HEK293 (cell line): ENCODE results near the gene FPGS.

Experiments used
- CTCF ChIA-PET: fragments of 350-600 bp; formaldehyde crosslinking; extraction: SDS; loops from one replicate; lab custom pipeline; 2021; ENCODE audit warnings: antibody characterized with exemption; lab: Yijun Ruan, JAX
- POLR2A ChIA-PET: fragments of 300-600 bp; formaldehyde crosslinking; extraction: SDS; loops from one replicate; lab custom pipeline; 2020; ENCODE audit warnings: antibody characterized with exemption, inconsistent platforms; lab: Yijun Ruan, JAX
- H3K27ac ChIP-seq: fragments of 200-500 bp; sonication (Bioruptor generic); 2 replicates; pipeline ENCODE4 v1.5.1; 2014; ENCODE audit warnings: low read depth, low read length, control low read depth, inconsistent platforms; ENCODE audit errors: extremely low read depth
- H3K36me3 ChIP-seq, 2 experiments: fragments of 200-500 bp in 1 of 2; sonication (Bioruptor generic) in 1 of 2; 1 replicate in 1 of 2; 2 replicates in 1 of 2; pipeline ENCODE4 v1.5.1; 2014 to 2017; ENCODE audit warnings: inconsistent platforms in 2 of 2, low read length in 2 of 2; ENCODE audit not compliant: control insufficient read depth in 2 of 2, insufficient read depth in 1 of 2
- H3K4me1 ChIP-seq: fragments of 200-500 bp; sonication (Bioruptor generic); 2 replicates; pipeline ENCODE4 v1.5.1; 2014; ENCODE audit warnings: mild to moderate bottlenecking, low read length, inconsistent platforms; ENCODE audit not compliant: control insufficient read depth, insufficient read depth
- H3K4me3 ChIP-seq: 2 replicates; pipeline ENCODE4 v1.5.1; 2011; ENCODE audit warnings: low read depth, mild to moderate bottlenecking, control low read depth, low read length, moderate library complexity
- H3K9me3 ChIP-seq: fragments of 200-500 bp; sonication (Bioruptor generic); 2 replicates; pipeline ENCODE4 v1.5.1; 2014; ENCODE audit warnings: low read depth, low read length, inconsistent platforms; ENCODE audit not compliant: control insufficient read depth, insufficient read depth
- EGR2 ChIP-seq: fragments of 450-650 bp; formaldehyde crosslinking; IDR thresholded peaks from 2 replicates; pipeline ENCODE4 v1.5.1; 2016; ENCODE audit warnings: low read depth, missing biosample characterization, missing genetic modification characterization
- HOXA7 ChIP-seq: sonication (generic); formaldehyde crosslinking; IDR thresholded peaks from 2 replicates; pipeline ENCODE4 v1.8.1; 2022; ENCODE audit warnings: missing genetic modification reagents, borderline replicate concordance
- HOXC10 ChIP-seq: sonication (generic); formaldehyde crosslinking; IDR thresholded peaks from 2 replicates; pipeline ENCODE4 v1.8.1; 2023; ENCODE audit warnings: mild to moderate bottlenecking, missing genetic modification reagents
- KLF7 ChIP-seq: fragments of 450-650 bp; formaldehyde crosslinking; IDR thresholded peaks from 2 replicates; pipeline ENCODE4 v1.5.1; 2016; ENCODE audit warnings: missing biosample characterization, missing genetic modification characterization, borderline replicate concordance
- PRDM6 ChIP-seq: fragments of 450-650 bp; formaldehyde crosslinking; IDR thresholded peaks from 2 replicates; pipeline ENCODE4 v1.5.1; 2017; ENCODE audit warnings: missing biosample characterization, missing genetic modification characterization
- ZBTB1 ChIP-seq: fragments of 450-650 bp; formaldehyde crosslinking; IDR thresholded peaks from 2 replicates; pipeline ENCODE4 v1.5.1; 2016; ENCODE audit warnings: missing biosample characterization, missing genetic modification characterization
- ZIC2 ChIP-seq: fragments of 450-650 bp; formaldehyde crosslinking; IDR thresholded peaks from 2 replicates; pipeline ENCODE4 v1.5.1; 2016; ENCODE audit warnings: missing biosample characterization, missing genetic modification characterization
- ZNF114 ChIP-seq: fragments of 450-650 bp; formaldehyde crosslinking; IDR thresholded peaks from 2 replicates; pipeline ENCODE4 v1.5.0; 2017; ENCODE audit warnings: missing biosample characterization, missing genetic modification characterization
- ZNF148 ChIP-seq: fragments of 450-650 bp; formaldehyde crosslinking; IDR thresholded peaks from 2 replicates; pipeline ENCODE4 v1.5.0; 2017; ENCODE audit warnings: missing biosample characterization, missing genetic modification characterization, borderline replicate concordance
- ZNF221 ChIP-seq: fragments of 450-650 bp; formaldehyde crosslinking; IDR thresholded peaks from 2 replicates; pipeline ENCODE4 v1.5.1; 2017; ENCODE audit warnings: missing biosample characterization, missing genetic modification characterization, borderline replicate concordance
- ZNF610 ChIP-seq: fragments of 450-650 bp; formaldehyde crosslinking; IDR thresholded peaks from 2 replicates; pipeline ENCODE4 v1.5.1; 2016; ENCODE audit warnings: missing biosample characterization, missing genetic modification characterization, borderline replicate concordance
- ZNF623 ChIP-seq: fragments of 450-650 bp; formaldehyde crosslinking; IDR thresholded peaks from 2 replicates; pipeline ENCODE4 v1.5.1; 2016; ENCODE audit warnings: missing biosample characterization, missing genetic modification characterization
- ZNF701 ChIP-seq: fragments of 450-650 bp; formaldehyde crosslinking; IDR thresholded peaks from 2 replicates; pipeline ENCODE4 v1.5.1; 2016; ENCODE audit warnings: missing biosample characterization, missing genetic modification characterization
- ZNF76 ChIP-seq: fragments of 450-650 bp; formaldehyde crosslinking; IDR thresholded peaks from 2 replicates; pipeline ENCODE4; 2016; ENCODE audit warnings: low read depth, missing biosample characterization, missing genetic modification characterization, borderline replicate concordance
- ZSCAN5A ChIP-seq: fragments of 450-650 bp; formaldehyde crosslinking; IDR thresholded peaks from 2 replicates; pipeline ENCODE4 v1.5.1; 2016; ENCODE audit warnings: missing biosample characterization, missing genetic modification characterization
- TF ChIP-seq, protein P1 (sequence below): fragments of 450-650 bp; IDR thresholded peaks from 2 replicates; pipeline ENCODE4 v1.5.1; 2018; ENCODE audit warnings: missing biosample characterization, missing genetic modification characterization
- TF ChIP-seq, protein P2 (sequence below): fragments of 450-650 bp; formaldehyde crosslinking; IDR thresholded peaks from 2 replicates; pipeline ENCODE4 v1.5.1; 2016; ENCODE audit warnings: missing biosample characterization, missing genetic modification characterization
- TF ChIP-seq, protein P3 (sequence below): fragments of 450-650 bp; formaldehyde crosslinking; IDR thresholded peaks from 2 replicates; pipeline ENCODE4 v1.5.1; 2017; ENCODE audit warnings: missing biosample characterization, missing genetic modification characterization

Gene FPGS

GRCh38 chr9:127860779-127861178 lies 58.1 kb downstream of the FPGS start:
- TF ChIP-seq ZNF76: no peak
- no peak for TF ChIP-seq ZNF114
- TF ChIP-seq, protein P1, sequence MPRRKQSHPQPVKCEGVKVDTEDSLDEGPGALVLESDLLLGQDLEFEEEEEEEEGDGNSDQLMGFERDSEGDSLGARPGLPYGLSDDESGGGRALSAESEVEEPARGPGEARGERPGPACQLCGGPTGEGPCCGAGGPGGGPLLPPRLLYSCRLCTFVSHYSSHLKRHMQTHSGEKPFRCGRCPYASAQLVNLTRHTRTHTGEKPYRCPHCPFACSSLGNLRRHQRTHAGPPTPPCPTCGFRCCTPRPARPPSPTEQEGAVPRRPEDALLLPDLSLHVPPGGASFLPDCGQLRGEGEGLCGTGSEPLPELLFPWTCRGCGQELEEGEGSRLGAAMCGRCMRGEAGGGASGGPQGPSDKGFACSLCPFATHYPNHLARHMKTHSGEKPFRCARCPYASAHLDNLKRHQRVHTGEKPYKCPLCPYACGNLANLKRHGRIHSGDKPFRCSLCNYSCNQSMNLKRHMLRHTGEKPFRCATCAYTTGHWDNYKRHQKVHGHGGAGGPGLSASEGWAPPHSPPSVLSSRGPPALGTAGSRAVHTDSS: no peak
- no peak for TF ChIP-seq ZNF221 (tag by site-specific recombination)
- no peak for TF ChIP-seq HOXA7 (CRISPR knock-in tag)
- no peak for TF ChIP-seq ZNF610 (tag by site-specific recombination)
- TF ChIP-seq PRDM6 (tag by site-specific recombination): no peak
- TF ChIP-seq ZIC2 (tag by site-specific recombination): no peak
- TF ChIP-seq HOXC10: no peak
- peak; percentile 33; the same call in 1 of the 2 replicates for TF ChIP-seq EGR2 (tag by site-specific recombination)
- TF ChIP-seq ZNF623 (tag by site-specific recombination): peak; percentile 97
- no peak for TF ChIP-seq ZNF148 (tag by site-specific recombination)
- TF ChIP-seq, protein P2, sequence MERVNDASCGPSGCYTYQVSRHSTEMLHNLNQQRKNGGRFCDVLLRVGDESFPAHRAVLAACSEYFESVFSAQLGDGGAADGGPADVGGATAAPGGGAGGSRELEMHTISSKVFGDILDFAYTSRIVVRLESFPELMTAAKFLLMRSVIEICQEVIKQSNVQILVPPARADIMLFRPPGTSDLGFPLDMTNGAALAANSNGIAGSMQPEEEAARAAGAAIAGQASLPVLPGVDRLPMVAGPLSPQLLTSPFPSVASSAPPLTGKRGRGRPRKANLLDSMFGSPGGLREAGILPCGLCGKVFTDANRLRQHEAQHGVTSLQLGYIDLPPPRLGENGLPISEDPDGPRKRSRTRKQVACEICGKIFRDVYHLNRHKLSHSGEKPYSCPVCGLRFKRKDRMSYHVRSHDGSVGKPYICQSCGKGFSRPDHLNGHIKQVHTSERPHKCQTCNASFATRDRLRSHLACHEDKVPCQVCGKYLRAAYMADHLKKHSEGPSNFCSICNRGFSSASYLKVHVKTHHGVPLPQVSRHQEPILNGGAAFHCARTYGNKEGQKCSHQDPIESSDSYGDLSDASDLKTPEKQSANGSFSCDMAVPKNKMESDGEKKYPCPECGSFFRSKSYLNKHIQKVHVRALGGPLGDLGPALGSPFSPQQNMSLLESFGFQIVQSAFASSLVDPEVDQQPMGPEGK (tag by site-specific recombination): no peak
- ChIA-PET POLR2A (interaction anchor here (0.7 kb wide), 1 partner anchor 13 kb away, joined by 5 read pairs; no protein-coding TSS in a partner anchor), CTCF (interaction anchor here (3.6 kb wide), 1 partner anchor 9 kb away, joined by 18 read pairs; no protein-coding TSS in a partner anchor)
- Histone ChIP-seq H3K4me1 (no peaks in the 10 kb centered on the region; the same call in 1 of the 2 replicates), H3K9me3 (no peaks in the 10 kb centered on the region), H3K27ac (no peak overlapping the region), H3K36me3 (peaks cover 0 to 1% of the 10 kb centered on the region in 2 experiments; a peak in 1 of 3 replicates), H3K4me3 (no peak overlapping the region)

DNA sequence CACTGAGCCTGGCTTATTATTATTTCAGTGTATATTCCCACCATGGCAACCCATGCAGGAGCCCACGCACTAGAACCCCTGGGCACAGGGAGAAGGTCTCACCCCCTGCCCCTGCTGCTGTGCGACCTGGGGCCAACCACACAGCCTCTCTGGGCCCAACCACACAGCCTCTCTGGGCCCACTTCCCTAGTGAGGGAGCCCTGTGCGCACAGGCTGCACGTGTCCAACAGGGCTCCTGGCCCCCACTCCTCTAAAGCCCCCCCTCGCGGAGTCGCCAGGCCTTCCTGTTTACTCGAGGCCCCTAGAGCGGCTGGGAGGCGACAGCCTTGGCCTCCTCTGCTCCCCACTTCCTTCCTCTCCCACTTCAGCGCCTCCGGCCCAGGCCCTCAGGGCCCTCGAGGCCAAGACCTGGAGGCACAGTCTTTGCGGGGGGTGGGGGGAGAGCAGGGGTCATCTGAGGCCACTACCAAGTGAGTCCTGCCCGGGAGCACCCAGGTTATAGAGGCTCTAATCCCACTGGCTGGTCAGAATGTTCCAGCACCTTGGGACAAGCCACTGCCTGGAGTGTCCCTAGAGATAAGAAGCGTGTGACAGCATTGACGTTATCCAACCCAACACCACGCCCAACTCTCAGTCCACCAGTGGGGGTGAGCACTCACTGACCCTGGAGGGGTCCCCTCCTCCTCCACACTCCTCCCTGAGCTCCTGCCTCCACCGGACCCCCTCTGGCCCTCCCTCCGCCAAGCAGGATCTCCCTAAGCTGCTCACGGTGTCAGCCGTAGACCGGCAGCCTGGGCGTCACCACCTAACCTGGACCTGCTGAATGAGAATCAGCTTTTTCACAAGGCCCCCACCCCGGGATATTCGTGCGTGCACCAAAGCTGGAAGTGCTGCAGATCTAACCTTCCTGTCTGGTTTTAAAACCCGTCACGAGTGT lies 59.7 kb downstream of the FPGS start:
- no peaks in the 10 kb centered on the region; the same call in 1 of the 2 replicates for H3K4me1 ChIP-seq
- ChIA-PET POLR2A (interaction anchor here (1.2 kb wide), 1 partner anchor 60 kb away, joined by 4 read pairs; the partner anchor contains the start of gene FPGS), CTCF (interaction anchor here (0.5 to 3.6 kb wide), 3 partner anchors 7 to 128 kb away, joined by 4 to 18 read pairs (median 4); partner anchors contain the start of gene TOR2A)
- H3K9me3 ChIP-seq: no peaks in the 10 kb centered on the region
- H3K36me3 ChIP-seq: peaks cover 0 to 7% of the 10 kb centered on the region in 2 experiments; a peak in 1 of 3 replicates
- no peak overlapping the region for H3K27ac ChIP-seq
- no peak overlapping the region for H3K4me3 ChIP-seq
- TF ChIP-seq ZBTB1 (tag by site-specific recombination): no peak
- no peak for TF ChIP-seq ZNF701 (tag by site-specific recombination)
- TF ChIP-seq KLF7 (tag by site-specific recombination): no peak
- no peak for TF ChIP-seq ZSCAN5A (tag by site-specific recombination)
- TF ChIP-seq, protein P3, sequence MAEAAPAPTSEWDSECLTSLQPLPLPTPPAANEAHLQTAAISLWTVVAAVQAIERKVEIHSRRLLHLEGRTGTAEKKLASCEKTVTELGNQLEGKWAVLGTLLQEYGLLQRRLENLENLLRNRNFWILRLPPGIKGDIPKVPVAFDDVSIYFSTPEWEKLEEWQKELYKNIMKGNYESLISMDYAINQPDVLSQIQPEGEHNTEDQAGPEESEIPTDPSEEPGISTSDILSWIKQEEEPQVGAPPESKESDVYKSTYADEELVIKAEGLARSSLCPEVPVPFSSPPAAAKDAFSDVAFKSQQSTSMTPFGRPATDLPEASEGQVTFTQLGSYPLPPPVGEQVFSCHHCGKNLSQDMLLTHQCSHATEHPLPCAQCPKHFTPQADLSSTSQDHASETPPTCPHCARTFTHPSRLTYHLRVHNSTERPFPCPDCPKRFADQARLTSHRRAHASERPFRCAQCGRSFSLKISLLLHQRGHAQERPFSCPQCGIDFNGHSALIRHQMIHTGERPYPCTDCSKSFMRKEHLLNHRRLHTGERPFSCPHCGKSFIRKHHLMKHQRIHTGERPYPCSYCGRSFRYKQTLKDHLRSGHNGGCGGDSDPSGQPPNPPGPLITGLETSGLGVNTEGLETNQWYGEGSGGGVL: no peak
